ENCODE results near the gene DOK7.

DOK7 gene

DNA sequence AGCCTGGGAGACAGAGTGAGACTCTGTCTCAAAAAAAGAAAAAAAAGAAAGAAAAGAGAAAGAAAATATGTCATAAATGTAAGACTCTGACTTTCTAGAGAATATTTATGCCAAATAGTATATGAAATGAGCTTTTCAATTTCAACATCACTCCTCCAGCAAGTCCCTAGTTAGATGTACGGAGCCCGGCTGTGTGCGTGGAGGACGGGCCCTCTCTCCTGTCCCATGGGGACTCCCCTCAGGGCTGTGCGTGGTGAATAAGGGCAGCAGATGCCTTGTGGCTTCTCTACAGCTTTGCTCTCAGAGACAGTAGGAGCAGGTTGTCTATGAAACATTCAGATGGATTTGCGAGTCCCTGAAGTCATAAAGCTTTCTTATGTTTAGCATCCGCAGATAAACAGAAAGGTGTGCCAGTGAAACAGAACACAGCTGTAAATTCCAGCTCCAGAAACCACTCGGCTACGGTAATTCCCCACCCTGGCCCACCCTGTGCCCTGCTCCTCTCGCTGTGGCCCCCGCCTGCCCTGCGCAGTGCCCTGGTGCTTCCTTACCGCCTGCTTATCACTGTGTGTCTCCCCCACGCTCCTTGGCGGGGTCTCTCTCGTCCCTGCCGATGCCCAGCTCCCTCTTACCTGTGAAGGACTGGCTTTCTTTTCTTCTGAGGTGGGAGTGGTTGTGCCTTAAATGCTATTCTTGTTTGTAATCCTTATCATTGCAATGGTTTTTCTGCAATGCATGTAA, 35.2 kb upstream of the DOK7 start:
- no peak for DNase-seq (ENCODE audit: low read depth)

DNA sequence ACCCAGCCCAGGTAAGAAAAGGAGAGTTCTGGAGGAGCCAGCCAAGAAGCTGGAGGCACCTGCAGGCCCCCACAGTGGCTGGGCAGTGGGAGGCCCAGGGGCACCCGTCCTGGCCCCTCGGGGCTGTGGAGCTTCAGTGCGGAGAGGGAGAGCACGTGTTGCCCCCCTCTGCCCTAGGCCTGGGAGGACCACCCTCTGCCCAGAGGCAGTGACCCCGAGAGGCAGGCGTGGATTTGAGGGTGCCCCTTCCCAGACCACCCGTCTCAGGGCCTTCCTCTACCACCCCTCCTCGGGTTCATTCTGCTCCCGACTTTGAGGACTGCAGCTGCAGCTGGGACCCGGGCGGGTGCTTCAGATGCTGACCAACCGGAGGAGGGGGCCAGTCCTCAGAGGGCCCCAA, 33.5 kb upstream of the DOK7 start:
- DNase-seq (ENCODE audit: low read depth), result no peak

DNA sequence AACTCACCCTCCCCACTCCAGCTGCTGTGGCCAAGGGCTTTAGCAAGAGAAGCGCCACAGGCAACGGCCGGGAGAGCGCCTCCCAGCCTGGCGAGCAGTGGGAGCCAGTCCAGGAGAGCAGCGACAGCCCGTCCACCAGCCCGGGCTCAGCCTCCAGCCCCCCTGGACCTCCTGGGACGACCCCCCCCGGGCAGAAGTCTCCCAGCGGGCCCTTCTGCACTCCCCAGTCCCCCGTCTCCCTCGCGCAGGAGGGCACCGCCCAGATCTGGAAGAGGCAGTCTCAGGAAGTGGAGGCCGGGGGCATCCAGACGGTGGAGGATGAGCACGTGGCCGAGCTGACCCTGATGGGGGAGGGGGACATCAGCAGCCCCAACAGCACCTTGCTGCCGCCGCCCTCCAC, 32.6 kb upstream of the DOK7 start:
- DNase-seq (ENCODE audit: low read depth), result no peak

DNA sequence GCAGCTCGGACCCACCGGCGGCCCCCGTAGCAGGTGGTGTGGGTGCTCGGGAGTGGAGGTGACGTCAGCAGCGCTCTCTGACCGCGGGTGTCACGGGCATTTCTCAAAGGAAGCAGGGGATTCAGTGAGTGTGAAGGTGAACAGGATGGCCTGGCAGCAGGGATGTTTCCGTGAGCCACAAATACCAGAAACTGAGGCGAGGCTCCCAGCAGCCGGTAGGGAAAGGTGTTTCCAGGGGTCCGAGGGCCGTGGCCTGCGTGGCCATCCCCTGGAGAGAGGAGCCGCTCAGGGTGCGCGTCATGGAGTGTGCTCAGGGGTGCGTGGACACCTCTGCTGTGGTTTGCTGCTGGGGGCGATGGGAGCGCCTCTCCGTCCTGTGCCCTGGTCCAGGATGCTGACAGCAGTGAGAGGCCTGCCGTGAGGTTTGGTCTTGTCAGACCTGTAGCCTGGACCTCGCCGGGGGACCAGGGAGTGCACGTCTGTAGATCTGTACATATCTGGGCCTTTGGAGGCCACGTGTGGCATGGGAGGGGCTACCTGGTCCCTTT, 31.6 kb upstream of the DOK7 start:
- DNase-seq (ENCODE audit: low read depth), result no peak

DNA sequence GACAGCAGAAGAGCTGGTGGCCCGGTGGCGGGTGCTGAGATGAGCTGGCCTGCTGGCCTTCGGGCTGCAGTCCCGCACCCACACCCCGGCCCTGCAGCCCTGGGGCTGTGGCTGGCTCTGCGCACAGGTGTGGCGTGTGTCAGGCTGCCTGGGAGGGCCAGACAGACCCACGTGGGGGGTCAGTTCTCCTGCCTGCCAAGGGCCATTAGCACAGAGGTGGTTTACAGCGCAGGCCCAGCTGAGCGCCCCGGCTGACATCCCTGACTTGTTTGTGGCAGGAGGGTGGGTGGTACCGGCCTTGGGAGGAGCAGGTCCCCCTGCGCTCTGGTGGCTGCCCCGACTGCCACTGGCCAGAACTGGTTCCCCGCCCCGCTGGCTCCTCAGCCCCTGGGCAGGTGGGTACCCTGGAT, 30.7 kb upstream of the DOK7 start:
- no peak for DNase-seq (ENCODE audit: low read depth)

DNA sequence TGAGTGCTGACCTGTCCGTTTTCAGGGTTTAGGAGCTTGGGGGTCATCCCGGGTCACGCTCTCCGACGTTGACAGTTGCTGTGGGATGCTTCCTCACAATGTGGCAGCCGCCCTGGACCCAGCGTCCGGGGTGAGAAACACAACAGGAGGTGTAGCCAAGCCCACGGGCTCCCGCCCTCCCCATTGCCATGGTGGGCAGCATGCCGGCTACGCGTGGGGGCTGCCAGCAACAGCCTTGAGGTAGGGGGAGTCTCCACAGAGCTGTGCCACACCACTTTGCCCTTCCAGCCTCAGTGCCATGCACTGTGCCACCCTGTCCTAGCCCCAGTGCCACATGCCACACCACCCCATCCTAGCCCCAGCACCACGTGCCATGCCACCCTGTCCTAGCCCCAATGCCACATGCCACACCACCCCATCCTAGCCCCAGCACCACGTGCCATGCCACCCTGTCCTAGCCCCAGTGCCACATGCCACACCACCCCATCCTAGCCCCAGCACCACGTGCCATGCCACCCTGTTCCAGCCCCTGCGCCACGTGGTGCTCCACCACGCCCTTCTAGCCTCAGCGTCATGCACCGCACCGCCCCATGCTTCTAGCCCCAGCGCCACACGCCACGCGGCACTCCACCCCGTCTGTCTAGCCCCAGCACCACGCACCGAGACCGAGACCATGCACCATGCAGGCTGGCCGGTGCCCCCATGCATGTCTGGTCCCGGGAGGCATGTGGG, 29.8 kb upstream of the DOK7 start:
- no peak for DNase-seq (ENCODE audit: low read depth)

DNA sequence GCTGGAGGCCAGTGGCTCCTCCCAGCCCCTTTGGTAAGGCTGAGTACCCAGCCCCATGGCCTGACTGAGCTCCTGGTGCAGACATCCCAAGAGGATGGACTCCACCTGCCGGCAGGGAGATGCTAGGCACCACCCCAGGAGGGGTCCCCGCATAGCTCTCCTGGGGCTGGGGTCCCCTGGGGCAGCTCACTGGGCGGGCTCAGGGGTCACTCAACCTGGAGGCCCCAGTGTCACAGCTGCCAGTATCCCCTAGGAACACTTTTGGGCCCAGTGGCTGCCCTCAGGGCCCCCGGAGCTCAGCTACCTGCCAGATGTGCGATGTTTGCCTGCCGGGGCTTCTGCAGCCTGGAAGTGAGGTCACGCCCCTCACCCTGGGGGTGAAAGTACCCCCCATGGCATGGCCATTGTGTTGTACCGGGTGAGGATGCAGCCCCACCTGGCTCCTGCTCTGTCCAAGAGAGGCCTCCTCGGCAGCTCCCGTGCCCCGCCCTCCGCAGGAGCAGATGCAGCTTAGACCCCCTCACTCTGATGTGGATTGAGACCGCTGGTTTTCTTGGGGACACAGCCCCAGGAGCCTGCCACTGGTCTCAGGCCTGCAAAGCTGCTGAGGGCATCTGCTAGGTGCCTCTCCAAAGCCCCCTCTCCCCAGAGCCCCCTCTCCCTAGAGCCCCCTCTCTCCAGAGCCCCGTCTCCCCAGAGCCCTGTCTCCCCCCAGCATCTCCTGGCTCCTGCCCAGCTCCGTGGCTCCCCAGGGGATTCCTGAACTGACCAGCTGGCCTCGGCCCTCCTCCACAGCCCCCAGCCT, 28.0 kb upstream of the DOK7 start:
- no peak for DNase-seq (ENCODE audit: low read depth)

DNA sequence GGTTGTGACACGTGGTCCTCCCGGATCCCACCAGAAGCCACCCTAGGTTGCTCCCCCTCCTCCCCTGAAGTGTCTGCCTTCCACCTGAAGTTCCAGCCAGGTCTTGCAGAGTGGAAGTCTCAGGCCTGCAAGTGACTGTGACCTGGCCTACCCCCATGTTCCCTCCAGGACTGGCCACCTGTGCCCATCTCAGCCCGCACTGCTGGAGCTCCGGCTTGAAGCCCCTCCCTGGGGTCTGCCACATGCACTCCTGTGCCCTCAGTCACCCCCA, 27.5 kb upstream of the DOK7 start:
- no peak for DNase-seq (ENCODE audit: low read depth)

DNA sequence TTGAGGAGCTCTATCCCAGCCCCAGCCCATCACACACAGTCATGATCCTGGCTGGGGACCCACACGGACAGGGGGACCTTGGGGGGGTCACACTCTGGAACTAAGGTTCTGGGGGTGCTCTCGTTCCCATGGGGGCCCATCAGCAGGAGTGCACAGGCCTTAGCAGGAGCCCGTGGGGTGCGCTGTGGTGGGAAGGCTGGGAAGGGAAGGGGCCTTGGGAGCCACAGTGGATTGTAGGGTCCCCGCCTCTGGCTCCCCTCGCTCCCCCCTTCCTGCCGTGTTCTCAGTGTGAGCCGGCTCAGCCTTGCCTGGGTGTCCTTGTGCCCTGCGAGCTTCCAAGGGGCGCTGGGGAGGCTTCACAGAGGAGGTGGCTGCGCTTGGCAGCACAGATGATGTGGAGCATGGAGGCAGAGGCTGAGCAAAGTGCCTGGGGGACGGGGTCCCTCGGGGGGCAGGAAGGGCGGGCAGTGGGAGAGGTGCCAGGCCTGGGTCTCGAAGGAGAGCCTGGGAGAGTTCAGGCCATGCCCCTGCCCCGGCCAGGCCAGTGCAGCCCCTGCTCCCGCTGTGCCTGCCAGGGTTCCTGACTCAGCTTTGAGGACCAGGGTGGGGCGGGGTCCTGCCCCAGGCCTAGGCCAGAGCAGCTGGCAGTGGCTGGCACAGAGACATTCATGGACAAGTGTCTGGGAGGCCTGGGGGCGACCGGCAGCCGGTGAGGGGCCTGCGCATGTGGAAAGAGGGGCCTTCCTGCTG, 26.9 kb upstream of the DOK7 start:
- no peak for DNase-seq (ENCODE audit: low read depth)

DNA sequence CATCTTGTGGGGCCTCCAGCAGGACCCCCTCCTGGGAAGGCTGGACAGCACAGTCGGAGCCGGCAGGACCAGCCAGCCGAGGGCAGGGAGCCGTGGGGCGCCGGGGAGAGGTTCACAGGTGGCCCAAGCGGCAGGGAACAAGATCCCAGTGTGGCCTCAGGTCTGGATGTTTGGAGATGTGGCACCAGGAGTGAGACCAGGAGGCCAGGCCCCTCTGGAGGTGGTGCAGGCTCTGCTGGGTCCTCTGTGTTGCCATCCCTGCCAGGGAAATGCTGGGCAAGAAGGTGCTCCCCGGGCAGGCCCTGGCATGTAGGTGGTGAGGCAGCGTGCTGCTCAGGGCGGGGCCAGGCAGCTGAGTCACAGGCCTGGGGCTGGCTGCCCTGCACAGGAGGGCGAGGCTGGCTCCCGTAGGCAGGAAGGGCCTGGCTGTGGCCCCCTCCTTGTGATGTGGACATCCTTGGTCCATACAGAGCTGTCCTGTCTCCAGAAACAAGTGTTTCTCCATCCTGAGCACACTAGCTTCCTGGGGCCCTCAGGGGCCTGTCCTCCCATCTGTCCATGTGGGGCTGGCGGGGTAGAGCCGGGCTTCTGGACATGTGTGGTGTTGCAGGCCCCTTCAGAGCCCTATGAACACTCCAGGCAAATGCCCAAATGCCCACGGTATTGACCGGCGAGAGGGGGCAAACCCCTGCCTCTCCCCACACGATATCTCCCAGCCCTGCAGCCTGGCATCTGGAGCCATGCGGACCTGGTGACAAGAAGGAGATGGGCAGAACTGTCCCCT, 26.1 kb upstream of the DOK7 start:
- DNase-seq (ENCODE audit: low read depth), result no peak

DNA sequence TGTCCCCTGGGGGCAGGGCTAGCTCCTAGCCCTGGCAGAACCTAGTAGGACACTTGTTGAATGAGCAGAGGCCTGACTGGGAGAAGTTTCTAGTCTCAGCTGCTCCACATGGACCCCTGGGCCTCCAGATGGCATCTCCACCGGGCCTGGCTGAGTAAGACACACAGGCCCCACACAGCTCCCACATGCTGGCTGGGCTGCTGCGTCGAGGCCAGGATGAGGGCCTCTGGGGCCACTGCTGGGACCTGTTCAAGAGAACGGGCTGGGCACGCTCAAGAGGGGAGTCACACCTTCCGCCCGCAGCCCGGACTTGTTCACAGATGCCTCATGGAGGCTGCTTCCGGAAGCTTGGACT, 25.5 kb upstream of the DOK7 start:
- DNase-seq (ENCODE audit: low read depth), result no peak

DNA sequence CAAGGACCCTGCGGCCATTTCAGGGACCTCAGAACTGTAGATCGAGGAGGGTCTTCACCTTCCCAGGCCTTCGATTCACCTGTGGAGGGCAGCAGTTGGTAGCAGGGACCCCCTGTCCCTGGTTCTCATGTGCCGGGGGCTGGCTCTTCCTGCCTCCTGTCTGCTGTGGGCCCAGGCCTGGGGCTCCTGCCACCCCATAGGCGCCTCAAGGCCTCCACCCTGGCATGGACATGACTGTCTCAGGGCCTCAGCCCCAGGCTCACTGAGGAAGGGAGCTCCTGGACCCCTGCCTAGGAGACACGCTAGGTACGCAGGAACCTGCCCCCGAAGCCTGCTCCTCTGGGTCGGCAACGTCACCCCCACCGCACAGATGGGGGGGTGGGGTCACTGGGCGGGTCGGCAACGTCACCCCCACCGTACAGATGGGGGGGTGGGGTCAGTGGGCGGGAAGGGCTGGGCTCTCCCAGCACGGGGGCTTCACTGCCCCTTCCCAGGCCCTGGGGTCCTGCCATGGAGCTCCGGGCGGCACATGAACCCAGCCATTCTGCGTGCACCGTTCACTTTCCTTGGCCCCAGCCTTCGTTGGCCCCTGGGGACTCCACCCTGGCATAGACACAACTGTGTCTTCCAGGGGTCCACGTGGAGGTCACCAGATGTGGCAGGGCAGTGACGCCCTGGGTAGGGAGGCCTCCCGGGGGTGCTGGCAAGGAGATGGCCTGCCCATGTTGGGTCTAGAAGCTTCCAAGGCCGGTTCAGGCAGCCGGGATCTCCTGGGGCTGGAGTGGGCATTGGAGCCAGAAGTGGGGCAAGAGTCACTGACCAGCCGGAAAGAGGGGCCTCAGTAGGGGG, 24.9 kb upstream of the DOK7 start:
- no peak for DNase-seq (ENCODE audit: low read depth)

DNA sequence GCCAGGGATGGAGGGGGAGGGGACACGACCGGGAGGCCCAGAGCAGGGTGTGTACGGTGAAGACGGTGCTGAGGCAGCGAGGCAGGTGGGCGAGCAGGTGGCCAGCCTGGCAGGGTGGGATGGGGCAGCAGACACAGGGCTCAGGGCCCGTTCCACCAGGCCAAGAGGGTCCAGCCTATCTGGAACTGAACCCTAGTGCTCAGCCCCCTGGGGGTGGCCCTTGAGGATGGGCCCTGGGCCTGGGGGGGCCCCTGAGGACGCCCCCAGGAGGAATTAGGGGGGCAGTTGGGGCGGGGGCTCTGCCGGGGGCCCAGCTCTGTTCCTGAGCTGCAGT, 24.3 kb upstream of the DOK7 start:
- no peak for DNase-seq (ENCODE audit: low read depth)

DNA sequence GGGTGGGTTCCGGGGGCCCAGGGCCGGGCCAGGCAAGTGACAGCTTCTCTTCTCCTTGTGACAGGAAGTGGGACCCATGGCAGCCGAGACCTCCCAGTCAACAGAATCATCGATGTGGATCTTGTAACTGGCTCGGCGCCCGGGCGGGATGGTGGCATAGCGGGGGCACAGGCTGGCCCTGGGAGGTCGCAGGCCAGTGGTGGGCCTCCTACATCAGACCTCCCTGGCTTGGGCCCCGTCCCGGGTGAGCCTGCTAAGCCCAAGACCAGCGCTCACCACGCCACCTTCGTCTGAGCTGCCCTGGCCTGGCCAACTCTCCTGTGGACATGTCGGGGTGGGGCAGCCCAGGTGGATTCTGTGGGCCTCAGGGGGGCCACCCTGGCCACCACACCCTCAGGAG, 23.7 kb upstream of the DOK7 start:
- no peak for DNase-seq (ENCODE audit: low read depth)

DNA sequence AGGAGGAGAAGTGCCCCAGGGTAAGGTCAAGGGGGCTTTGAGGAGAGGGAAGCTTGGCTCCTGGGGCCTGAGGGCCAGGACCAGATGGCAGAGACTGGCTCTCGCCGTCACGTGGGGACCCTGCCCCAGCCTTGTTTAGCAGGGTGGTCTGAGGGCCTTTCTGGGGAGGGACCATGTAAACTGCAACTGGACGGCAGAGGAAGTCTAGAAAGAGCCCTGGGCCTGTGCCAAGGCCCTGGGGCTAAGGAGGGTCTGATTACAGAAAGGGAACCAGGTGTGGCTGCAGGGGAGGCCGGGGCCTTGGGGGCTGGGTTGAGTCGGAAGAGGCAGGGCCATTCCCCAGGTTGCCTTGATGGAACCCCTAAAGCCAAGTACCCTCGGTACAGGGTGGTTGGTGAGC, 23.1 kb upstream of the DOK7 start:
- DNase-seq (ENCODE audit: low read depth), result no peak

DNA sequence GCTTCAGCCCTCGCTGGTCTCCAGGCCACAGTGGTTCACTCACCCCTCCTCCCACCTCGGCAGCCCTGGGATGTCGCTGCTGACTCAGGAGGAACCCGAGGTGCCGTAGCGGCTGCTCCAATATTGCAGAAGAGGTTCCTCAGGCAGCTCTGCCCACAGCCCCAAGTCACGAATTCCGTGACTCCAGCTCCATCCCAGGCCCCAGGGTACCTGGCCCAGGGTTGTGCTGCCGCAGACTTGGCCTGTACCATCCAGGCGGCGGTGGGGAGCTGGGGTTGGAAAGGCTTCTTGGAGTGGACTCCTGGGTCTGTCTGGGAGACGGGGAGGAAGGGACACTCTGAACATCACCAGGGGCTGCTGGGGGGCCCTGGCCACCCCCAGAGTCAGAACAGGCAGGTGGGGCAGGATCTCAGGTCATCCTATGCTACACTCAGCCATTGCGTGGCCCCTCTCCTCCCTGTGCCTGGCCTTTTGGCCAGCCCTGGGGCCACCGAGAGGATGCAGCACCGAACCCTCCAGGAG, 22.1 kb upstream of the DOK7 start:
- no peak for DNase-seq (ENCODE audit: low read depth)

DNA sequence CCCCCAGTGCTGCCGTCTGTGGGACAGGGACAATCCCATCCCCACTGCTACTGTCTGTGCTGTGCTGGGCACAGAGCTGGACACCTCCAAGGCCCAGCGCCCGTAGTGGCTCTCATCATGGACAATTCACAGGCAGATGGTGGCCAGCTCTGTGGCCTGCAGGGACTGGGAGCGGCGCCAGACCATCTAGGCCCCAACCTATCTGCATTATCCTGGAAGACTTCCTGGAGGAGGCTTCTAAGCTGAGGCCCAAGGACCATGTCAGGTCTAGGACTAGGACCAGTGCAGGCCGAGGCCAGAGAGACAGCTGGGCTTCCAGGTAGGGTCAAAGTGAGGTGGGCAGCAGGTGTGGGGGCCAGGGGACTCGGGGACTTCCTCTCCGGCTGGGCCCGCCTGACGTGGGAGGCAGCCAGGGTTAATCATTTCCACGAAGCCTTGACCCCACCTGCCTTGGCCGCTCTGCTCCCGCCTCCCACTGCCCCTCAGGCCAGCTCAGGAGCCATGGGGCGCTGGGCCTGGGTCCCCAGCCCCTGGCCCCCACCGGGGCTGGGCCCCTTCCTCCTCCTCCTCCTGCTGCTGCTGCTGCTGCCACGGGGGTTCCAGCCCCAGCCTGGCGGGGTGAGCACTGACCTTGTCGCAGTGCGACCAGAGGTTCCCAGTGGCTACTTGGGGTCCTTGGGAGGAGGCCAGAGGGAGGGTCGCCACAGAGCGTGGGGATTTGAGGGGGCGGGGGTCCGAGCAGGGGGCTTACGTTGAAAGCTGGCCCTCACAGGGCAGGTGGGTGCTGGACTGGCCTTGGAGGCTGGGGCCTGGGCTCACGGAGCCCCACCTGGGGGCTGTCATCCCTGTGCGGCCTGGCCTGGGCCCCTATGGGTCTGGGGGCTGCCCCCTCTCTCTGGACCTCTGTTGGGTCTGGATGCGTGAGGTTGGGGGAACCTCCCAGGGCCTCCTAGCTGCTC, 21.3 kb upstream of the DOK7 start, which contains the start of gene HGFAC:
Gene HGFAC, plus strand, starts transcription at position 468 of the 959 bp plus-strand sequence. Its CDS starts 34 bp downstream, at position 502.
- DNase-seq (ENCODE audit: low read depth), result no peak

DNA sequence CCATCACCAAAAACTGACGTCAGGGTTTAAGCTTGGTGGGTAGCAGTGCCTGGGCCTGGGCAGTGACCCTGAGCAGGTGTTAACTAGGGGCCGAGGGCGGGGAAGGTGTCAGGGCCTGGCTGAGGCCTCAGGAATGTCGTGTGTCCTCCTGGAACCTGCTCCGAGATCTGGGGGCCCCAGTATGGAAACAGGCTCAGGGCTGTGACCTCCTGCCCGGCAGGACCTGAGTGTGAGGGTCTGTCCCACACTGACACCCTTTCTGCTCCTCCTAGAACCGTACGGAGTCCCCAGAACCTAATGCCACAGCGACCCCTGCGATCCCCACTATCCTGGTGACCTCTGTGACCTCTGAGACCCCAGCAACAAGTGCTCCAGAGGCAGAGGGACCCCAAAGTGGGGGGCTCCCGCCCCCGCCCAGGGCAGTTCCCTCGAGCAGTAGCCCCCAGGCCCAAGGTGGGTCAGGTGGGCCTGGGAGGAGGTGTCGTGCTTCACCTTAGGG, 20.6 kb upstream of the DOK7 start:
- no peak for DNase-seq (ENCODE audit: low read depth)
